Measurements from ENCODE around the gene THRA.

DNA sequence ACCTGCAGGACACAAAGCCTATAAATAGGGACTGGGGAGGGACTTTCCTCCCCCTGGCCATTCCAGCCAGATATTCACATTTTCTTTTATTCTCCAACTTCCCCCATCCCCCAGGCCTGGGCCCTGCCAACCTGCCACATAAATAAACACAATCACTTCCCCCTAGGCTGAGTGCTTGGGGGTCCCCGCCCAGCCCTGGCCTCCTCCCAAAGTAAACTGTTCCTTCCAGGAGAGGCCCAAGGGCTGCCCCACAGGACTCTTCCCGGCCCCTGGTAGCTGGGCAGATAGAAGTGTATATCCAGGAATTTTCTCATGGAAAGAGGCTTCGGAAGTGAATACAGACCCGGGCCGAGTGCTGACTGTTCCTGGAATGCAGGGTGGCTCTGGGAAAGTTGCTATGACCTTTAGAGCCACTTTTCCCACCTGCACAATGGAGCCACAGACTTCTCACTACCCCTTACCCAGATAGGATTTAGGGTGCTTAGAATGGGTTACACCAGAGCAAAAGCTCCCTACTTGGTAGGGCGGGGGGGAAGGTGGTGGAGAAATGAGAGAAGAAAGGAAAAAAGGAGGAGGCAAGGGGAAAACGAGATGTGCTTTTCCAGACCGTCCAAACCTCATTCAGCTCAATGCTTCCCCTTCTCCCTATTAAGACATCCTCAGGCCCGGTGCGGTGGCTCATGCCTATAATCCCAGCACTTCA, 39.0 kb upstream of the THRA start:
- TF ChIP-seq, protein P1, sequence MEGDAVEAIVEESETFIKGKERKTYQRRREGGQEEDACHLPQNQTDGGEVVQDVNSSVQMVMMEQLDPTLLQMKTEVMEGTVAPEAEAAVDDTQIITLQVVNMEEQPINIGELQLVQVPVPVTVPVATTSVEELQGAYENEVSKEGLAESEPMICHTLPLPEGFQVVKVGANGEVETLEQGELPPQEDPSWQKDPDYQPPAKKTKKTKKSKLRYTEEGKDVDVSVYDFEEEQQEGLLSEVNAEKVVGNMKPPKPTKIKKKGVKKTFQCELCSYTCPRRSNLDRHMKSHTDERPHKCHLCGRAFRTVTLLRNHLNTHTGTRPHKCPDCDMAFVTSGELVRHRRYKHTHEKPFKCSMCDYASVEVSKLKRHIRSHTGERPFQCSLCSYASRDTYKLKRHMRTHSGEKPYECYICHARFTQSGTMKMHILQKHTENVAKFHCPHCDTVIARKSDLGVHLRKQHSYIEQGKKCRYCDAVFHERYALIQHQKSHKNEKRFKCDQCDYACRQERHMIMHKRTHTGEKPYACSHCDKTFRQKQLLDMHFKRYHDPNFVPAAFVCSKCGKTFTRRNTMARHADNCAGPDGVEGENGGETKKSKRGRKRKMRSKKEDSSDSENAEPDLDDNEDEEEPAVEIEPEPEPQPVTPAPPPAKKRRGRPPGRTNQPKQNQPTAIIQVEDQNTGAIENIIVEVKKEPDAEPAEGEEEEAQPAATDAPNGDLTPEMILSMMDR (conservative IDR thresholded peaks at IDR 0.05; ENCODE audit: low read length) = no peak
- no peak for TF ChIP-seq EZH2phosphoT487 (IDR thresholded peaks at IDR 0.05; ENCODE audit: borderline replicate concordance)

Data from Loucy (cell line).